Measurements from ENCODE around the gene DIRAS1. TPM values are rescaled to one million over a fixed set of nuclear protein-coding genes. Genes with fewer than 3 reads are reported as not detected.

DIRAS1 gene, protein sequence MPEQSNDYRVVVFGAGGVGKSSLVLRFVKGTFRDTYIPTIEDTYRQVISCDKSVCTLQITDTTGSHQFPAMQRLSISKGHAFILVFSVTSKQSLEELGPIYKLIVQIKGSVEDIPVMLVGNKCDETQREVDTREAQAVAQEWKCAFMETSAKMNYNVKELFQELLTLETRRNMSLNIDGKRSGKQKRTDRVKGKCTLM
- 10 to 100 TPM; 22.5 to 33.1 TPM for total RNA-seq
- polyA plus RNA-seq (ENCODE audit: insufficient read depth, low read depth, low replicate concordance), result 8.1 TPM
- long read RNA-seq, donor 1, partial matches to known transcripts, result 0 of 5 reads
- long read RNA-seq, donor 1, other reads (novel, unspliced or antisense), result 0 of 5 reads
- long read RNA-seq, donor 2, partial matches to known transcripts, result 0 of 7 reads
- long read RNA-seq, donor 2, other reads (novel, unspliced or antisense), result 0 of 7 reads

DNA sequence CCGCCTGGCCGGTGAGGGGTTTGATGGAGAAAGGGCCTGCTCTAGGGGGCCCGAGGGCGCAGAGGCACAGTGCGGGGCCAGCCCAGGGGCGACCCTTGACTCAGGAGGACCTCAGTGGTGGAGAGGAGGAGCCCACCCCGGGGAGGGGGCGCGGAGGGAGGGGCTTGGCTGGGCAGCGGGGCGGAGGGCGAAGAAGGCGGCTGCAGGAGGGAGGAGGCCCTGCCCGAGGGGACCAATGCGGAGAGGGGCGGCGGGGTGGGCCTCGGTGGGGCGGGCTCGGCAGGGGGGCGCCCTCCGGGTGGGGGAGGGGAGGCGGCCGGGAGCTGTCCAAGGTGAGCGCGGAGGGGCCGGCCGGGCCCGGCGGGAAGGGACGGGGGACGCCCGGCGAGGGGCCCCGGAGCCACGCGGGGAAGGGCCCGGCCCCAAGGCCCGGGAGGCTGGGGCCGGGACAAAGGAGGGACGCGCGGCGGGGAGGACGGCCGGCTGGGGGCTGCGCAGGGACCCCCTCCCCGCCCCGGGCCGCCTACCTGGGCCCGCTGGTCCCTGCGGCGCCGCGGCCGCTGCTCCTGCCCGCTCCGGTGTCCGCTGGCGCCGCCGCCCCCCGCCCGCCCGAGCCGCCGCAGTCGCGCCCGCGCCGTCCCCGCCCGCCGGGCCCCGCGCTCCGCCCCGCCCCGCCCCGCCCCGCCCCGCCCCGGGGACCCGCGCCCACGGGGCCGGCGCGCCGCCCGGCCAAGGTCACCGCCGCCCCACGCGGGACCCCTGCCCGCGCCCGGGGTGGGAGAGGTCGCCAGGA is at the start of gene DIRAS1:
Gene DIRAS1, minus strand, starts transcription at position 596 of the 793 bp plus-strand sequence. CDS start 3,566 bp downstream, outside the sequence.
- intact Hi-C loops (cut with DNase I; ENCODE audit: low total_unique reads), result no loop called here
- no peak for DNase-seq

DNA sequence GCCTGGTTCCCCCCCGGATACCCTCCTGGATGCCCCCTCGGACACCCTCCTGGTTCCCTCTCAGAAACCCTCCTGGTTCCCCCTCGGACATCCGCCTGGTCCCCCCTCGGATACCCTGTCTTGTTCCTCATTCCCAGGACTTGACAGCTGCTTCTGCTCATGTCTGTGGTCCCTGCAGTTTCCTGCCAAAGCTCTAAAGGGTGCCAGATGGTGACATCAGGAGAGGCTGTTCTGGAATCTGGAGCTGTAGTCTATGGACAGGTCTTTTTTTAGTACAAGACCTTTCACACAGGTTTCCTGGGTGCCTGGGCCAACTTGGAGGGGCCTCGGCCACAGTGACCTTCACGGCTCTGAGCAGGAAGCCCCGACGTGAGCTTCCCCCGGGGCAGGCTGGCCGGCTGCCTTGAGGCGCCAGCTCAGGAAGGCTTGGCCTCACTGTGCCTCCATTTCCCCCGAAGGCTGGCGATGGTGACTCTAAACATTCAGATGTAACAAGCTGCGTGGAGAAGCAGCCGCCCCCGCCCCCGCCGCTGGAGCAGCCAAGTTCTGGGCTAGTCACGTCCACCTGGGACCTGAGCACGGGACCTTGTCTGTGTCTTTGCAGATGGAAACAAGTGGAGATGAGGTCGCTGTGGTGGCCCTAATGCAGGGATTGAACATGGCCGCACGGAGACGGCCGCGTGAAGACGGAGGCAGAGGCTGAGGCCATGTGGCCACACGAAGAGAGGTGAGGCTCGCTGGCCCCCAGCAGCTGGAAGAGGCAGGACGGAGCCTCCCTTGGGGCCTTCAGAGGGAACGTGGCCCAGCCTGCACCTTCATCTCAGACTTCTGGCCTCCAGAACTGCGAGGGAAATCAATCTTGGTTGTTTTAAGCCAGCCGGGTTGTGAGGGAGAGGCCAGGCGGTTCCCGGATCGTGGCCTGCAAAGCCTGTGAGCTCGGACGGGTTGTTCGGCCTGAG is 49.2 kb upstream of the DIRAS1 start:
- H3K9me3 ChIP-seq, result no peaks in the 10 kb centered on the region
- peak; percentile 57 for DNase-seq
- TF ChIP-seq, protein P1, sequence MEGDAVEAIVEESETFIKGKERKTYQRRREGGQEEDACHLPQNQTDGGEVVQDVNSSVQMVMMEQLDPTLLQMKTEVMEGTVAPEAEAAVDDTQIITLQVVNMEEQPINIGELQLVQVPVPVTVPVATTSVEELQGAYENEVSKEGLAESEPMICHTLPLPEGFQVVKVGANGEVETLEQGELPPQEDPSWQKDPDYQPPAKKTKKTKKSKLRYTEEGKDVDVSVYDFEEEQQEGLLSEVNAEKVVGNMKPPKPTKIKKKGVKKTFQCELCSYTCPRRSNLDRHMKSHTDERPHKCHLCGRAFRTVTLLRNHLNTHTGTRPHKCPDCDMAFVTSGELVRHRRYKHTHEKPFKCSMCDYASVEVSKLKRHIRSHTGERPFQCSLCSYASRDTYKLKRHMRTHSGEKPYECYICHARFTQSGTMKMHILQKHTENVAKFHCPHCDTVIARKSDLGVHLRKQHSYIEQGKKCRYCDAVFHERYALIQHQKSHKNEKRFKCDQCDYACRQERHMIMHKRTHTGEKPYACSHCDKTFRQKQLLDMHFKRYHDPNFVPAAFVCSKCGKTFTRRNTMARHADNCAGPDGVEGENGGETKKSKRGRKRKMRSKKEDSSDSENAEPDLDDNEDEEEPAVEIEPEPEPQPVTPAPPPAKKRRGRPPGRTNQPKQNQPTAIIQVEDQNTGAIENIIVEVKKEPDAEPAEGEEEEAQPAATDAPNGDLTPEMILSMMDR (IDR thresholded peaks at IDR 0.05), result no peak
- TF ChIP-seq POLR2A (IDR thresholded peaks at IDR 0.05), result no peak
- peak overlapping the region; percentile 55 to 78 for H3K27ac ChIP-seq
- intact Hi-C loops (cut with DNase I; ENCODE audit: low total_unique reads), result no loop called here
- H3K4me1 ChIP-seq, result peaks cover 17% of the 10 kb centered on the region
- H3K4me3 ChIP-seq, result no peak overlapping the region
- no peaks in the 10 kb centered on the region for H3K27me3 ChIP-seq
- no peaks in the 10 kb centered on the region for H3K36me3 ChIP-seq (ENCODE audit: low read depth, missing control alignments)
- WGBS, 2 donors, result 49 to 55% methylated on average over 15 to 39 of the region's 40 CpGs

More for the DNA sequence above, at the start of gene DIRAS1:
- H3K9me3 ChIP-seq, result no peaks in the 10 kb centered on the region
- TF ChIP-seq, protein P1 (IDR thresholded peaks at IDR 0.05), result no peak
- TF ChIP-seq POLR2A (IDR thresholded peaks at IDR 0.05), result no peak
- peaks cover 36% of the 10 kb centered on the region for H3K4me1 ChIP-seq
- no peaks in the 10 kb centered on the region for H3K27me3 ChIP-seq
- WGBS, 2 donors, result 0 to 1% methylated on average over 9 to 57 of the region's 100 CpGs
- H3K36me3 ChIP-seq (ENCODE audit: low read depth, missing control alignments), result no peaks in the 10 kb centered on the region
- H3K27ac ChIP-seq, result peak within 1 kb of the TSS; percentile 48 to 82
- peak within 1 kb of the TSS; percentile 42 to 65 for H3K4me3 ChIP-seq

DNA sequence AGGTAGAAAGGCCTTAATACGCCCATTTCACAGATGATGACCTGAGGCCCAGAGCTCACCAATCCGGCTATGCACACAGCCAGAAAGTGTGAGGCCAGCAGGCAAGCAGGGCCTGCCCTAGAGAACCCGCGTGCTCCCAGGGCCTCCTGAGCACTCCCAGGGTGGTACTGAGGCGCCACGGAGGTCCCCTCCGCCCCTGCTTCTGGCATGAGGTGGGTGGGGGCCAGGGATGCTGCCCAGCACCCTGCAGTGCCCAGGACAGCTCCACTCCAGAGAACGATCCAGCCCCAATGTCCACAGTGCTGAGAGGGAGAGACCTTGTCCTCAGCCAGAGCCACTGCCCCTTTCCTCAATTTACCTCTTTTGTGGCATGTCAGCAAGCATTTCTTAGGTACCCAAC is 48.0 kb upstream of the DIRAS1 start:
- H3K27ac ChIP-seq, result no peak overlapping the region
- H3K36me3 ChIP-seq (ENCODE audit: low read depth, missing control alignments), result no peaks in the 10 kb centered on the region
- intact Hi-C loops (cut with DNase I; ENCODE audit: low total_unique reads), result no loop called here

More for the DNA sequence above, 48.0 kb upstream of the DIRAS1 start:
- DNase-seq, result no peak
- 94% methylated on average over 8 of the region's 8 CpGs; no CpG with 5 or more reads in 1 of the 2 donors for WGBS, 2 donors
- no peaks in the 10 kb centered on the region for H3K27me3 ChIP-seq
- no peak for TF ChIP-seq POLR2A (IDR thresholded peaks at IDR 0.05)
- TF ChIP-seq, protein P1 (IDR thresholded peaks at IDR 0.05), result no peak
- H3K9me3 ChIP-seq, result no peaks in the 10 kb centered on the region
- no peak overlapping the region for H3K4me3 ChIP-seq
- peaks cover 17% of the 10 kb centered on the region for H3K4me1 ChIP-seq

Data from testis (tissue), 5 donors.